Mucosa of rectum (tissue), 2 donors: Measurements from ENCODE around the gene BIRC6.

Experiments
- H3K27ac ChIP-seq, 2 donors: one replicate each; pipeline ENCODE4 v1.7.0; 2013; ENCODE audit warnings: inconsistent platforms in 2 of 2, low read depth in 2 of 2, low read length in 2 of 2
- H3K27me3 ChIP-seq, 2 donors: one replicate each; pipeline ENCODE4 v1.7.0; 2013; ENCODE audit warnings: low read length in 2 of 2; ENCODE audit not compliant: control insufficient read depth in 2 of 2, insufficient read depth in 2 of 2
- H3K36me3 ChIP-seq, 2 donors: one replicate each; pipeline ENCODE4 v1.7.0; 2013; ENCODE audit warnings: low read length in 2 of 2; ENCODE audit not compliant: control insufficient read depth in 2 of 2, insufficient read depth in 2 of 2
- H3K4me1 ChIP-seq, 2 donors: one replicate each; pipeline ENCODE4 v1.7.0; 2013; ENCODE audit warnings: low read length in 2 of 2, mild to moderate bottlenecking in 1 of 2; ENCODE audit not compliant: control insufficient read depth in 2 of 2, insufficient read depth in 2 of 2
- H3K4me3 ChIP-seq, 2 donors: one replicate each; pipeline ENCODE4 v1.7.0; 2013; ENCODE audit warnings: low read length in 2 of 2
- H3K9ac ChIP-seq, 2 donors: one replicate each; pipeline ENCODE4 v1.7.0; 2013; ENCODE audit warnings: low read length in 2 of 2, low read depth in 1 of 2, mild to moderate bottlenecking in 1 of 2
- H3K9me3 ChIP-seq, 2 donors: one replicate each; pipeline ENCODE4 v1.7.0; 2013; ENCODE audit warnings: low read length in 2 of 2; ENCODE audit not compliant: control insufficient read depth in 2 of 2
- donor health status: healthy.
- donor health status: Normal muscosa, but diverticular disease.

BIRC6 gene

GRCh38 chr2:32402091-32402490, 45.3 kb downstream of the BIRC6 start:
- H3K27ac ChIP-seq = no peak overlapping the region
- peaks cover 27 to 40% of the 10 kb centered on the region in 2 donors for H3K36me3 ChIP-seq
- H3K9ac ChIP-seq = no peak overlapping the region

GRCh38 chr2:32403782-32404181, 47.0 kb downstream of the BIRC6 start:
- H3K36me3 ChIP-seq = peaks cover 28 to 34% of the 10 kb centered on the region in 2 donors

More at GRCh38 chr2:32402091-32402490, 45.3 kb downstream of the BIRC6 start:
- Histone ChIP-seq H3K27me3 (no peaks in the 10 kb centered on the region), H3K4me3 (no peak overlapping the region), H3K4me1 (no peaks in the 10 kb centered on the region), H3K9me3 (no peaks in the 10 kb centered on the region)

GRCh38 chr2:32404691-32405090, 47.9 kb downstream of the BIRC6 start:
- Histone ChIP-seq H3K36me3 (peaks cover 33 to 34% of the 10 kb centered on the region in 2 donors), H3K27me3 (no peaks in the 10 kb centered on the region), H3K4me3 (no peak overlapping the region), H3K9me3 (no peaks in the 10 kb centered on the region), H3K27ac (no peak overlapping the region), H3K9ac (no peak overlapping the region), H3K4me1 (no peaks in the 10 kb centered on the region)

More at GRCh38 chr2:32403782-32404181, 47.0 kb downstream of the BIRC6 start:
- H3K27me3 ChIP-seq = no peaks in the 10 kb centered on the region
- no peaks in the 10 kb centered on the region for H3K9me3 ChIP-seq
- no peak overlapping the region for H3K9ac ChIP-seq
- H3K27ac ChIP-seq = no peak overlapping the region
- H3K4me1 ChIP-seq = no peaks in the 10 kb centered on the region
- no peak overlapping the region for H3K4me3 ChIP-seq

GRCh38 chr2:32416519-32416918, 59.7 kb downstream of the BIRC6 start:
- Histone ChIP-seq H3K9me3 (no peaks in the 10 kb centered on the region), H3K27ac (no peak overlapping the region), H3K4me3 (no peak overlapping the region), H3K9ac (no peak overlapping the region), H3K27me3 (no peaks in the 10 kb centered on the region), H3K36me3 (peaks cover 20 to 22% of the 10 kb centered on the region in 2 donors), H3K4me1 (no peaks in the 10 kb centered on the region)

GRCh38 chr2:32417659-32418058, 60.8 kb downstream of the BIRC6 start:
- Histone ChIP-seq H3K9me3 (no peaks in the 10 kb centered on the region), H3K4me3 (no peak overlapping the region), H3K36me3 (peaks cover 15 to 22% of the 10 kb centered on the region in 2 donors), H3K27ac (no peak overlapping the region), H3K9ac (no peak overlapping the region), H3K4me1 (no peaks in the 10 kb centered on the region), H3K27me3 (no peaks in the 10 kb centered on the region)

- Histone ChIP-seq H3K9ac (no peak overlapping the region), H3K4me3 (no peak overlapping the region), H3K27ac (no peak overlapping the region), H3K9me3 (no peaks in the 10 kb centered on the region), H3K36me3 (peaks cover 15 to 22% of the 10 kb centered on the region in 2 donors), H3K4me1 (no peaks in the 10 kb centered on the region), H3K27me3 (no peaks in the 10 kb centered on the region)
Measured at GRCh38 chr2:32418778-32419177, 62.0 kb downstream of the BIRC6 start.

GRCh38 chr2:32422133-32422532, 65.3 kb downstream of the BIRC6 start:
- no peak overlapping the region for H3K4me3 ChIP-seq
- H3K36me3 ChIP-seq = peaks cover 0 to 6% of the 10 kb centered on the region in 2 donors
- no peaks in the 10 kb centered on the region for H3K27me3 ChIP-seq
- no peak overlapping the region for H3K9ac ChIP-seq
- H3K27ac ChIP-seq = no peak overlapping the region
- H3K9me3 ChIP-seq = no peaks in the 10 kb centered on the region
- H3K4me1 ChIP-seq = peaks cover 0 to 2% of the 10 kb centered on the region in 2 donors

- Histone ChIP-seq H3K27ac (no peak overlapping the region), H3K27me3 (no peaks in the 10 kb centered on the region), H3K9me3 (no peaks in the 10 kb centered on the region), H3K9ac (no peak overlapping the region), H3K36me3 (no peaks in the 10 kb centered on the region), H3K4me3 (no peak overlapping the region), H3K4me1 (peaks cover 0 to 2% of the 10 kb centered on the region in 2 donors)
Measured at GRCh38 chr2:32423536-32423935, 66.7 kb downstream of the BIRC6 start.

GRCh38 chr2:32424739-32425138, 67.9 kb downstream of the BIRC6 start:
- Histone ChIP-seq H3K9ac (no peak overlapping the region), H3K27me3 (no peaks in the 10 kb centered on the region), H3K36me3 (no peaks in the 10 kb centered on the region), H3K9me3 (no peaks in the 10 kb centered on the region), H3K27ac (no peak overlapping the region), H3K4me3 (no peak overlapping the region), H3K4me1 (peaks cover 0 to 2% of the 10 kb centered on the region in 2 donors)

- Histone ChIP-seq H3K4me1 (peaks cover 0 to 2% of the 10 kb centered on the region in 2 donors), H3K9ac (no peak overlapping the region), H3K36me3 (peaks cover 0 to 3% of the 10 kb centered on the region in 2 donors), H3K9me3 (no peaks in the 10 kb centered on the region), H3K27me3 (no peaks in the 10 kb centered on the region), H3K27ac (no peak overlapping the region), H3K4me3 (no peak overlapping the region)
Measured at GRCh38 chr2:32425719-32426141, 68.9 kb downstream of the BIRC6 start.
